Umbilical cord (tissue), 2 donors: ENCODE data around the gene CDS2. TPM values are rescaled to one million over a fixed set of nuclear protein-coding genes. Genes with fewer than 3 reads are reported as not detected.

Experiments used
- DNase-seq: peaks from one replicate; pipeline ENCODE4 v3.0.0-alpha.2; 2015; ENCODE audit warnings: low spot score
- total RNA-seq: library from RNA; depleted of rRNA; stranded (reverse); fragments of >200 nt; gene quantifications from one replicate; pipeline ENCODE4 v1.2.3, GENCODE V29; 2014; ENCODE audit warnings: low replicate concordance; ENCODE audit not compliant: insufficient read depth

CDS2 gene
- total RNA-seq, 1 donor from 2014 or later, result 27.2 TPM

DNA sequence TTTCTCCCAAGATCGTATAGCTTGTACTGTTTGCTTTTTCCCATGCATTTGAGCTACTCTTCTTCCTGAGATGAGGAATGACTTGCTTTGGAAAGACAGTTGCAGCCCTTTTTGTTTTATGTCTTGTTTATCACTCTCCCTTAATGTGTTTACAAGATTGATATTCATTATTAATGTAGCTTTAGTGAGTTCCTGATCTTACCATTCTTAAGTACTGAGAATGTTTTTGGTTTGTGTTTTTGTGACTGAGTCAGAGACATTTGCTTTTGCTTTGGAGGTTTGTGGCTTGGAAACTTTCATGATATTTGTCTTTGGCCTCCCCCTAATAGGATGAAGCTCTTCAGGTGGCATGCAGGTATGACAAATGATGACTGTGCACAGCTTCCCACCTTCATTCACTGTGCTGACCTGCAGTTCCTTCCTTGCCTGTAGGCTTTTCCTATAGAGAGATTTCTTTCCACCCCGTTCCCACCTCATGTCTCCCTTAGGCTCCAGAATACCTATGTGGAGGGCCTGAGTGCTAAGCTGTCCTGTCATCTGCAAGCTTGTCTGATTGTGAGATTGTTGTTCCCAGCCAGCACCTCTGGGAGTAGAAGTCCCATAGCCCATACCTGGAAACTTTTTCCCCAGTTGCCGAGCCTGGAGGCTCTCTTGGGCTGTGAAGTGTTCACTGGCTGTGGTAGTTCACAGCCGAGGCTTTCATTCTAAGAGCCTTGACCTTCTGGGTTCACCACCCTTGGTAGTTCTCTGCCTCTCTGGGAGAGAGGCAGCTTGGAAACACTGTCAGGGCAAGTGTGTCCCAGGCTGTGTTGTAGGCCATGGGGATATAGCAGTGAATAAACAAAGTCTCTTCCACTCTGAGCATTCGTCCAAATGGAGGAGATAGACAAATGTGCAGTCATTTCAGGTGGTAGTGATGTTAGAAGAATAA is 27.1 kb downstream of the CDS2 start:
- DNase-seq, result no peak

DNA sequence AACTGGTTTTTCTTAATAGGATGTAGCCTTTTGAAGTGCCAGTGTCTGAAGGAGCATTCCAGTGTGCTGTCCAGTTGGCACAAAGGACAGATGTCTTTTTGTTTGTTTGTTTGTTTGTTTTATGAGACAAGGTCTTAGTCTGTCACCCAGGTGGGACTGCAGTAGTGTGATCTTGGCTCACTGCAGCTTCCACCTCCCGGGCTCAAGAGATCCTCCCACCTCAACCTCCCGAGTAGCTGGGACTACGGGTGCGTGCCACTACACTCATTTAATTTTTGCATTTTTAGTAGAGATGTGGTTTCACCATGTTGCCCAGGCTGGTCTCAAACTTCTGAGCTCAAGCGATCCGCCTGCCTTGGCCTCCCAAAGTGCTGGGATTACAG is 27.7 kb downstream of the CDS2 start:
- no peak for DNase-seq

DNA sequence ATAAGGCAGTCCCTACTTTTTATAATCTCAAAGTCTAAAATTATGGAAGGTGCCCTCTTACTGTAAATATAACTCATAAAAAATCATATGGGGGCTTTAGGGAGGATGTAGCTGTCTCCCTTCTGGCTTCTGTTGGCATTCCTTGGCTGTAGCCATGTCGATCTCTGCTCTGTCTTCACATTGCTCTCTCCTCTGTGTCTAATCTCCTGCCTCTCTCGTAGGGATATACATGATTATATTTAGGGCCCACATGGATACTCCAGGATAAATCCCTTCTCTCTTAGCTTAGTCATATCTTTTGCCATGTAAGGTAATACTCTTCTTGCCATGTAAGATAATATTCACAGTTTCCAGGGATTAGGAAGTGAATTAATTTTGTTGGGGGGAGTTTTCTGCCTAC is 28.6 kb downstream of the CDS2 start:
- DNase-seq, result peak; percentile 57

DNA sequence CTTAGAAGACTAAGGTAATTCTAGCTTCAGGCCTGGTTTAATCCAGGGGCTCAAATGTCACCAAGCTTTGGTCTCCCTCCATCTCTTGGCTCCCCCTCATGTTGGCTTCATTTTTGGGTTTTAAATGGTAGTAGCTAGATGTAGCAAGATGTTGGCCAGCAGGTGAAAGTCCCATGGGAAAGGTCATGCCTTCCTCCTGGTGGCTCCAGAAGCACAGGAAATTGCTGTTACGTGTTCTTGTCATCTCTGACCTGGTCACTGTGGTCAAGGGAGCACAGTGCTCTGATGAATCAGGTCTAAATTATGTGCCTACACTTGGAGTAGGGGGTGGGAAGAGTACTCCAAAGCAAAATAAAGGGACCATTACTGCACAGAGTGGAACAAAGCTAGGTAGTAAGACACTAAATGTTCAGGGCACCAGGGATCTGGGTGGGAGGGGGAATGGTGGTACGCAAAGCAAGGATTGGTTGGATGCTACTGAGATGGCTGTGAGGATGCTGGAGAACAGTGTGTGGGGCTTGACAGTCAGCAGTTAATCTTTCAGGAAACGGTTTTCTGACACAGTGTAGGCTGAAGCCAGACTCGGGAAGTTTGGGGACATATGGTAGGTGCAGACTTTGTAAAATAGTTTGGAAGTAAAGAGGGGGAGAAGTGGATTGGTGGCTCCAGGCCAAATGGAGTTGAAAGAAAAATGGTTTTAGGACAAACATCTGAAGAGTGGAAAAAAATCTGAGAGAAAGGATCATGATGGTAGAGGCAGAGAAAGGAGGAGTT is 30.1 kb downstream of the CDS2 start:
- no peak for DNase-seq

DNA sequence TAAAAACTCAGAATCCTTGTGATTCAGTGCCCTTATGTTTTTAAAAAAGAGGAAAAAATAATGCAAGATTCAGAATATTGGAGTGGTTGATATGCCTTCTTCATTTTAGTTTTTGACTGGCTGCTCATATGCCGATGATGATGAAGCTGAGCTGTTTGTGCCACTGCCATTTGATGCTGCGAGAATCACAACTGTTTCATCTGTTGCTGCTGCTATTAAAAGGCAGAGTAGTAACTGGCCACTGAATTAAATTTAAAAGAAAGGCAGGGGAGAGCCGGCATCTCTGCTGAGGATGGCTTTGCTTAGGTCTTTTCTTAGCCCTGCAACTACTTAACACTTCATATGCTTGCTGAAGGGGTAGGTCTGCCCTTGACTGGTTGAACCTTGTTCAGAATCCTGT is 33.1 kb downstream of the CDS2 start:
- no peak for DNase-seq

- DNase-seq, result no peak
Observed at GRCh38 chr20:5160882-5161281, 34.1 kb downstream of the CDS2 start.

DNA sequence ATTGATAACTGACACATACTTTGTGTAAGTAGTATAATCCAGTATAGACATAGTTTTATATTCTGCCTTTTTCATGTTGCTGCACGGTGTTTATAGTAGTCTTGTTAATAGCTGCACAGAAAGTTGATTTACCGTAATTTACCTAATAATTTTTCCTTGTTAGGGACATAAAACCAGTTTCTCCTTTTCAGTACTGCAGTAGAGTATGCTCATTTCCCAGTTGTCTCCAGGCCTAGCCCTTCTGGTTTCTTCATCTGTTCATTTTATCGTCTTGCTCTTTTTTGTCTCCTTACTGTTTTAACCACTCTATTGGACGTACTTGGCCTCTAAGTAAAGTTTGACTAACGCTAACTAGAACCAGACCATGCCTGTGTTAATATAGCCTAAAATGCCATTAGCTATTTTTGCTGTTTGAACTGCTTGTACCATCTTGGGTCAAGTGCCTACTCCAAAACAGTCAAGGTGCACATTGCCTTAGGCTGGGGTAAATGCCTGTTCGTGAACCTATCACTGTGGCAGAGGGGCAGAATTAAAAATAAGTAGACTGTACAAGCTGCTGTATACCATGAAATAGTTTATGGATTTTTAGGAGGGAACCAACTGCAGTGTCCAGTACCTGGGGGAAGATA is 34.8 kb downstream of the CDS2 start:
- DNase-seq, result no peak

GRCh38 chr20:5164645-5165625 is 38.1 kb downstream of the CDS2 start:
- no peak for DNase-seq

DNA sequence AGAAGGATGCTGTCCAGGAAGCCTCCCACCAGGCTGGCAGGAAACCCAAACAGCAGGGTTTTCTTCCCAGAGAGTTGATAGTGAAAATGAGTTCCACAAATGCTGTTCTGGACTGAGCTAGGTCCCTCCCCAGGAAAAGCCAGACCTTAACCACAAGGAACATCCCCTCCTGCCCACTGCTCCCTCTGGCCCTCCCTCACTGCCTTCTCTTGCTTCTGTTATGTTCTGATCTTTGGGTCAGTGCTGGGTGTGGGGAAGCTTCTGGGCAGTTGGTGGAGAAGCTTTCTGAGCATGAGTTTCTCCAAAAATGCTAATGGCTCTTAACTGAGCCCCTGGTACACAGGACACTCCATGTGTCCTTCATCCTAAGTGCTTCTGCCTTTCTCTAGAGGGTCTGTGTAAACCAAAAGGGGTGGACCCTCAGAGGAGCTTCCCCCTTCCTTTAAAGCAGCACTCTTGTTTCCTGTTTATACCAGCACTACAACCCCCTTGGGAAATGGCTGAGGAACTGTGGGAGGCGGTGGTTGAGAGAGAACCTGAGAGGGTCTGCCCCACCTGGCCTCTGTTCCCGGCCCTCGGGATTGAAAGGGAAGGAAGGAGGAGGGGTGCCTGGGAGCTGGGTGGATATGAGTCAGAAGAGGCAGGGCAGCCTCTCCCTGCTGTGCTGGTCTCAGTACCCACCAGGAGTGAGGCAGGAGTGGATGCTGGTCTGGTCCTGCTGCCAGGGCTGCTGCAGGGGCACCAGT is 42.0 kb downstream of the CDS2 start:
- DNase-seq, result no peak

DNA sequence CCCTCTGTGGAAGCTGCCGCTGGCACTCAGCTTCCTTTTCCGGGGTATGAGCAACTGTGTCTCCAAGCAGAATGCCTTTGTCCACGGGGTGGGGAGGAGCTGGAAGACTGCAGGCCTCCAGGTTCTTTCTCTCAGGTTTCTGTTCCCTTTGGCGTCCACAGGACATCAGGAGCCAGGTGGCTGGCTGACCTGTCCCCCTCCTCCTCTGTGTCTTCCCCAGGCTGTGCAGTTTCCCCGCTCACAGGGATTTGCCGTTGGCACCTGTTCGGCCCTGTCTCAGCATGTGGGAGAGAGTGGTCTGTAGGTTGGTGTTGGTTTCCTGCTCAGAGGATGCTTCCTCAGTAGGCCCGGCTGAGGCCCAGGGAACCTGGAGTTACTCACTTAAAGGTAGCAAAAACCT is 43.5 kb downstream of the CDS2 start:
- DNase-seq, result no peak

DNA sequence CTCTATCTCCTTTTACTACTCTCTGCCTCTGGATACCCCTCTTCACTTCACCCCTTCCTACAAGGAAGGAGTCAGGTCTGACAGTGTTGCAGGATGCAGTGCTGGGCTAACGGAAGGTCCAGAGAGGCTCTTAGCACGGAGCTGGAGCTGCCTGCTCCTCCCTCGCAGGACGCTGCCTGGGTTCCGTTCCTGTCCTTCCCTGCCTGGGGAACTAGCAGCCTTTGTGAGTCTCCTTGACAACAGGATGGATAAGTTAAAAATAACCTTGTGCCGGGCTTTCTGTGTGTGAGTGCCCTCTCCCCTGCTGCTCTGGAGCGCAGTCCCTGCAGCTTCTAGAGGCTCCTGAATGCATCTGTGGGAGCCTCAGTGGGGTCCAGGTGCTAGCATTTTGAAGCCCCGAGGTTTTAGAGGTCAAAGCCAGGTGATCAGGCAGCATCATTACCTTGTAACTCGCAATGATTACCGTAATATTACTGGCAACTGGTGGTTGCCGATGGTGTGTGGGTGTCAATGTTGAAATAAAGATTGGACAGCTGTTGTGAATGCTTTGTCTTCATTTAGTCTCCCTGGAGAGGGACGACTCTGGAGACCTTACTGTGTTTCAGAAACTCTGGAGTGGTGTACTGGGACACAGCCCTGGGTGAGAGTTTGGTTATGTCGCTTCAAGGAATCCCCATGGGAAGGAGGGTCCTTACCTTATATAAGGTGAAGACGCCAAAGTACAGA is 44.4 kb downstream of the CDS2 start:
- peak; percentile 32 for DNase-seq

DNA sequence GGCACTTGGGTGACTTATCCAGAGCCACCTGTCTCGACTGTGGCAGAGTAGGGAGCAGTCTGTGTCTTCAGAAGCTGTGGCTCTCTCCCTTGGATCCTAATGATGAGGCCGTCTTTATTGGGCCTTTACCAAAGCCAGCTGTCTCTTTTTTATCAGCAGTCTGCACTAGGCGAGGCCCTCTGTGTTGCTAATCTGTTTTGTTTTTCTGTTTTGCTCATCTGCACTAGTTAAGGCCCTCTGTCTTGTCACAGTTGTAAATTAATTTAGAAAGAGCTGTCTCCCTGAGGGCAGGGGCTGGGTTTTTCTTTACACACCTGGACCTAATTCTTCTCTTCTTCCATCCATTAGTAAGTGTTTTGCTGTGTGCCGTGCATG is 45.0 kb downstream of the CDS2 start:
- DNase-seq, result no peak

GRCh38 chr20:5172167-5172601 is 45.4 kb downstream of the CDS2 start:
- DNase-seq, result no peak

DNA sequence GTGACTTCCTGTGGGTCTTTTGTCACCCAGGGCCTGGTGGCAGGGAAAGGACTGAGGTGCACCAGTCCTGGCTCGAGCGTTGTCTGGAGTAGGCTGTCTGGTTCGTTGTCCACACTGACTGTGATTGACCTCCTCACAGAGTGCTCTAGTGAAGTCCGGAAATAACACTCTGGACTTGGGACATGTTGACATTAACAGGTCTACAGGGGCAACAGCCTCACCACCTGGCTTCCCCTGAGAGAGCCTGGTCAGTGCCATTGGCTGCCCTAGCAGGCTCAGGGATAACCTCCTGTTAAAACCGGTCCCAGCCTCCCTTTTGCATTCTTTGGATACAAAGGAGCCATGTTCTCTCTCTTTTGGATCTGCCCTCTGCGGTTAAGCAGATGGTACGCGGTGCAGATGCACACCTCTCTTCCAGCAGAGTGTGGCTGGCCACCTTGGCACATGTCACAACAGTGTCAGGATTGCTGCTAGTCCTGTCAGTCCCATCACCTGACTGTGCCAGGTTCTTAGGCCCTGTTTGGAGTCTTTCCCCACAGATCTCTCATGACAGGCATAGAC is 46.2 kb downstream of the CDS2 start:
- no peak for DNase-seq

- DNase-seq, result no peak
Observed at GRCh38 chr20:5173751-5174150, 46.9 kb downstream of the CDS2 start.

- DNase-seq, result no peak
Observed at GRCh38 chr20:5177071-5177470, 50.3 kb downstream of the CDS2 start.

- no peak for DNase-seq
Observed at GRCh38 chr20:5178046-5178445, 51.2 kb downstream of the CDS2 start.

GRCh38 chr20:5180421-5180820 is 53.6 kb downstream of the CDS2 start:
- no peak for DNase-seq

DNA sequence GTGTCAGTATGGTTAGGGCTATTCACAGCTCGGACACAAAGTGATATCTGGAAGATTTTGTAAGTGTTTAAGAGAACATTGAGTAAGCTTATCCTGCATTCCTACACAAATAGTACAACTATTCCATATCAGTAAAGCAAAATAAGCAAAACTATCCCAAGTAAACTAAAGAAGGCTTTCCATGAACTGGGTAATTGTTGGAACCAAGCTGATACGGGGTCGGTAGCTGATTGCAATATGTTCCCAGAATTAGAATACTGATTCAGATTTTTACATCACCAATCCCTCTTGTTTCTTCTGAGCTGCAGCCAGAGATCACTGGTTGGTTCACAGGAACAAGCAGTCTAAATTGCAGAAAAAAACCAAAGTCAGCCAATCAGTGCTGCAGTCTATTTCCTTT is 54.1 kb downstream of the CDS2 start:
- DNase-seq, result no peak
